ENCODE data around the gene F8A2. TPM values are rescaled to one million over a fixed set of nuclear protein-coding genes. Genes with fewer than 3 reads are reported as not detected.

Gene F8A2
- total RNA-seq, 1 experiment from 2014 or later, result not detected

Small RNAs within 50 kb of the gene (microRNA-seq; reads per million reads assigned to microRNA genes)
- gene MIR1184-2 (ENCODE audit: borderline number of aligned reads, borderline replicate concordance), result not detected

Other genes with a start within 250 kb of the F8A2 start
- 68.9 and 87.8 TPM in 2 replicates for gene VBP1, start 165.6 kb upstream of the F8A2 start, total RNA-seq (2021)
- gene RAB39B, start 117.6 kb upstream of the F8A2 start, total RNA-seq (2021), result not detected in 2 replicates
- gene CLIC2, start 47.5 kb upstream of the F8A2 start, total RNA-seq (2021), result 0.17 and 0.33 TPM in 2 replicates
- 19.0 and 28.3 TPM in 2 replicates for gene F8A3, start 76.5 kb downstream of the F8A2 start, total RNA-seq (2021)
- 1.1 and 2.1 TPM in 2 replicates for gene SPRY3, start 230.5 kb downstream of the F8A2 start, total RNA-seq (2021)
- gene TMLHE, start 230.9 kb downstream of the F8A2 start, total RNA-seq (2021), result 31.3 and 37.2 TPM in 2 replicates